RPMI8226 (cell line): ENCODE data around the gene TMEM170A.
"Not testable (repeated sequence)": the region's sequence is repeated elsewhere in the genome, so short reads cannot be mapped to it uniquely, and the experiment has no call there.

Experiments used
- DNase-seq: peaks from one replicate; pipeline ENCODE4 v3.0.0-alpha.2; 2015

Gene TMEM170A

GRCh38 chr16:75464122-75464918 is at the start of gene TMEM170A:
TSS of gene TMEM170A (minus strand) at chr16:75464689. CDS start at chr16:75464600, 89 bp downstream.
- peak; percentile 100 for DNase-seq

- DNase-seq: no peak
Measured at GRCh38 chr16:75506574-75506973, 42.1 kb upstream of the TMEM170A start.

- DNase-seq: no peak
Measured at GRCh38 chr16:75506107-75506506, 41.6 kb upstream of the TMEM170A start.

GRCh38 chr16:75503801-75504200 is 39.3 kb upstream of the TMEM170A start:
- no peak for DNase-seq

GRCh38 chr16:75502916-75503605 is 38.6 kb upstream of the TMEM170A start:
- no peak for DNase-seq

- DNase-seq: not testable (repeated sequence)
Measured at GRCh38 chr16:75501820-75502219, 37.3 kb upstream of the TMEM170A start.

- DNase-seq: no peak
Measured at GRCh38 chr16:75501359-75501758, 36.9 kb upstream of the TMEM170A start.

GRCh38 chr16:75498605-75499322 is 34.3 kb upstream of the TMEM170A start:
- peak; percentile 33 for DNase-seq

GRCh38 chr16:75497558-75497957 is 33.1 kb upstream of the TMEM170A start:
- no peak for DNase-seq

GRCh38 chr16:75495076-75495674 is 30.7 kb upstream of the TMEM170A start, which contains the start of gene CHST6:
TSS of gene CHST6 (minus strand) at chr16:75495441. CDS start at chr16:75479828, 15,613 bp downstream.
- DNase-seq: peak; percentile 40

- no peak for DNase-seq
Measured at GRCh38 chr16:75494661-75495075, 30.2 kb upstream of the TMEM170A start.

GRCh38 chr16:75494184-75494583 is 29.7 kb upstream of the TMEM170A start:
- no peak for DNase-seq

GRCh38 chr16:75491876-75492275 is 27.4 kb upstream of the TMEM170A start:
- DNase-seq: peak; percentile 57

- DNase-seq: no peak
Measured at GRCh38 chr16:75488322-75488721, 23.8 kb upstream of the TMEM170A start.

- DNase-seq: no peak
Measured at GRCh38 chr16:75486676-75487313, 22.3 kb upstream of the TMEM170A start.

GRCh38 chr16:75486014-75486675 is 21.7 kb upstream of the TMEM170A start:
- DNase-seq: peak; percentile 71

- DNase-seq: no peak
Measured at GRCh38 chr16:75485230-75486013, 20.9 kb upstream of the TMEM170A start.

- DNase-seq: no peak
Measured at GRCh38 chr16:75483222-75483621, 18.7 kb upstream of the TMEM170A start.

- DNase-seq: no peak
Measured at GRCh38 chr16:75482434-75483205, 18.1 kb upstream of the TMEM170A start.

- peak; percentile 20 for DNase-seq
Measured at GRCh38 chr16:75481475-75481874, 17.0 kb upstream of the TMEM170A start.
